ENCODE data around the gene PSMD9.
A peak's percentile ranks its signal among the peaks of the same experiment; 100 is the strongest.

PSMD9 gene

DNA sequence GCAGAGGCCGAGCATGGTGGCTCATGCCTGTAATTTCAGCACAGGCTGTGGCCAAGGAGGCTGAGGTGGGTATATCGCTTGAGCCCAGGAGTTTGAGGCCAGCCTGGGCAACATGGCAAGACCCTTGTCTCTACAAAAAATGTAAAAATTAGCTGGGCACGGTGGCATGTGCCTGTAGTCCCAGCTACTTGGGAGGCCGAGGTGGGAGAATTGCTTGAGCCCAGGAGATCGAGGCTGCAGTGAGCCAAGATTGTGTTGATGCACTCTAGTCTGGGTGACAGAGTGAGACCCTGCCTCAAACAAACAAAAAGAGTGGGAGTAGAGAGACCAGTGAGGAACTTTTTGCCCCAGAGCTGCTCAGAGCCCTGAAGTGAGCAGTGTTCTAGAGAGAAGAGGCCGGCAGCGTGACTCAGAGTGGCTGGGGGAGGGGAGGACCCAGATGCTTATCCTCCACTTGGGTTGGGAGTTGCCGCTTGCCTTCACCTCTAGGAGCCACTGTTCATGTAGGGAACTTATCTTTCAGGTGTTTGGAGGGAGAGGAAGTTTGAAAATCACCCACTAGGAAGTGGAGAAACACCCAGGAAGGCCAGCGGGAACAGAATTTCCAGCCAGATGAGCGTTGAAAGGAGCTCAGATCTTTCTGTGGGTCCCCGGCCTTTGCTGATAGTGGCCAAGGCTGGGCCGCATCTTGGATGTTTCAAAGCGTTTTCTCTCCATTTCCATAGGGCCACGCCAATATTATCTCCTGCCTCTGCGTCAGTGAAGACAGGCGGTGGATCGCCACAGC lies 45.1 kb downstream of the PSMD9 start:
- Histone ChIP-seq H3K9me3 (ENCODE audit: severe bottlenecking) (peaks cover 2% of the 10 kb centered on the region), H3K27ac (no peak overlapping the region), H3K27me3 (ENCODE audit: insufficient read depth, low read depth, severe bottlenecking) (no peaks in the 10 kb centered on the region), H3K36me3 (no peaks in the 10 kb centered on the region), H3K4me3 (ENCODE audit: low read depth, low read length) (no peak overlapping the region)
- TF ChIP-seq, protein P1, sequence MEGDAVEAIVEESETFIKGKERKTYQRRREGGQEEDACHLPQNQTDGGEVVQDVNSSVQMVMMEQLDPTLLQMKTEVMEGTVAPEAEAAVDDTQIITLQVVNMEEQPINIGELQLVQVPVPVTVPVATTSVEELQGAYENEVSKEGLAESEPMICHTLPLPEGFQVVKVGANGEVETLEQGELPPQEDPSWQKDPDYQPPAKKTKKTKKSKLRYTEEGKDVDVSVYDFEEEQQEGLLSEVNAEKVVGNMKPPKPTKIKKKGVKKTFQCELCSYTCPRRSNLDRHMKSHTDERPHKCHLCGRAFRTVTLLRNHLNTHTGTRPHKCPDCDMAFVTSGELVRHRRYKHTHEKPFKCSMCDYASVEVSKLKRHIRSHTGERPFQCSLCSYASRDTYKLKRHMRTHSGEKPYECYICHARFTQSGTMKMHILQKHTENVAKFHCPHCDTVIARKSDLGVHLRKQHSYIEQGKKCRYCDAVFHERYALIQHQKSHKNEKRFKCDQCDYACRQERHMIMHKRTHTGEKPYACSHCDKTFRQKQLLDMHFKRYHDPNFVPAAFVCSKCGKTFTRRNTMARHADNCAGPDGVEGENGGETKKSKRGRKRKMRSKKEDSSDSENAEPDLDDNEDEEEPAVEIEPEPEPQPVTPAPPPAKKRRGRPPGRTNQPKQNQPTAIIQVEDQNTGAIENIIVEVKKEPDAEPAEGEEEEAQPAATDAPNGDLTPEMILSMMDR (IDR thresholded peaks at IDR 0.05; ENCODE audit: low read depth, low read length) = peak; percentile 18; the same call in 1 of the 2 replicates
- DNase-seq = peak; percentile 26

DNA sequence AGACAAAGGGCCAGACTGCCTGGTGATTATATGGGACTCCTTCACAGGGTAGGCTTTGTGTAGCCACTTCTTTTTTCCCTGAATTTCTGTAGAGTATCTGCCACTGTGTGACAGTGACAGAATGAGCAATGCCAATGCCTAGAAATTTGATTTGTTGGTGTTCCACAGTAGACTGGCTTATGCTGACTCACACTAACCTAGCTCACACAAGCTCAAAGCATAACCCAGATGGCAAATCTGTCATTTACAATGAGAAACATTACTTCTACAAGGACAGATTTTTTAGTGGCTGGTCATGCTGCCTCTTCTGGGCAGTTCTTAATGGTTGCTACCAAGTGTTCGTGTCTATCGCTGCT lies 45.7 kb downstream of the PSMD9 start:
- no peak for DNase-seq
- Histone ChIP-seq H3K27ac (no peak overlapping the region), H3K27me3 (ENCODE audit: insufficient read depth, low read depth, severe bottlenecking) (no peaks in the 10 kb centered on the region), H3K9me3 (ENCODE audit: severe bottlenecking) (peaks cover 2% of the 10 kb centered on the region), H3K4me3 (ENCODE audit: low read depth, low read length) (no peak overlapping the region), H3K36me3 (no peaks in the 10 kb centered on the region)
- TF ChIP-seq, protein P1 (IDR thresholded peaks at IDR 0.05; ENCODE audit: low read depth, low read length) = no peak

DNA sequence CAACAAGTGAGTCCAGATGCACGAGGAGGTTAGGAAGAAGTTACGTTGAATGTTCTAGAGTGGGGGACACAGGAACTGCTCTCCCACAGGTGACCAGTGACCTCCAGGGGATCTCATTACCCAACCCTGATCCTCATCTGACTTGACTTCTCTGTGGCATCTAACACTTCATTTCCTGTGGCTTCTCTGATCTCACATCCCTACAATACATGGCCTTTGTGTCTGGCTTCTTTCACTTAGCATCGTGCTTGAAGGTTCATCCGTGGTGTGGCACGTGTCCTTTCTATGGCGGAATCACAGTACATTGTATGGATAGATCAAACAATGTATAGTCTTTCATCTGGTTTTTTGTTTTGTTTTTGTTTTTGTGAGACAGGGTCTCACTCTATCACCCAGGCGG lies 49.1 kb downstream of the PSMD9 start:
- H3K27ac ChIP-seq = no peak overlapping the region
- TF ChIP-seq, protein P1 (IDR thresholded peaks at IDR 0.05; ENCODE audit: low read depth, low read length) = no peak

DNA sequence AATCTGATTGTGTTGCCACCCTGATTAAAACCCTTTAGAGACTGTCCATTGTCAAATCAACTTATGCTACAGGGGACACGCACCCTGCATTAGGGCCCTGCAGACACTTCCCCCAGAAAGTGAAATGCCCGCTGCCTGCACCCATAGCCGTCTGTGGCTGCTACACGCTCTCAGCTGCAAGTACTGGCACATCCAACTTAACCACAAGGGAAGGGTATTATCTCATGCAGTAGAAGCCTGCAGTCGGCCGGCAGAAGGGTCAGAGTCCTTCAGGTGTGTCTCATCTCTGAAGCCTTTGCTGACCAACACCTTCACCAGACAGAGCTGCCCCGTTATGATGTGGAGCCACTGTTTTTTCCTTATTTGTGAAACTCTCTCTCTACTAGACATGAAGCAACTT lies 50.6 kb downstream of the PSMD9 start:
- DNase-seq = no peak
- H3K27me3 ChIP-seq (ENCODE audit: insufficient read depth, low read depth, severe bottlenecking) = no peaks in the 10 kb centered on the region
- TF ChIP-seq, protein P1 (IDR thresholded peaks at IDR 0.05; ENCODE audit: low read depth, low read length) = no peak
- H3K27ac ChIP-seq = no peak overlapping the region
- no peaks in the 10 kb centered on the region for H3K36me3 ChIP-seq
- H3K4me3 ChIP-seq (ENCODE audit: low read depth, low read length) = no peak overlapping the region
- peaks cover 2% of the 10 kb centered on the region for H3K9me3 ChIP-seq (ENCODE audit: severe bottlenecking)

More for the DNA sequence above, 49.1 kb downstream of the PSMD9 start:
- Histone ChIP-seq H3K9me3 (ENCODE audit: severe bottlenecking) (peaks cover 2% of the 10 kb centered on the region), H3K4me3 (ENCODE audit: low read depth, low read length) (no peak overlapping the region), H3K36me3 (no peaks in the 10 kb centered on the region), H3K27me3 (ENCODE audit: insufficient read depth, low read depth, severe bottlenecking) (no peaks in the 10 kb centered on the region)
- DNase-seq = no peak

DNA sequence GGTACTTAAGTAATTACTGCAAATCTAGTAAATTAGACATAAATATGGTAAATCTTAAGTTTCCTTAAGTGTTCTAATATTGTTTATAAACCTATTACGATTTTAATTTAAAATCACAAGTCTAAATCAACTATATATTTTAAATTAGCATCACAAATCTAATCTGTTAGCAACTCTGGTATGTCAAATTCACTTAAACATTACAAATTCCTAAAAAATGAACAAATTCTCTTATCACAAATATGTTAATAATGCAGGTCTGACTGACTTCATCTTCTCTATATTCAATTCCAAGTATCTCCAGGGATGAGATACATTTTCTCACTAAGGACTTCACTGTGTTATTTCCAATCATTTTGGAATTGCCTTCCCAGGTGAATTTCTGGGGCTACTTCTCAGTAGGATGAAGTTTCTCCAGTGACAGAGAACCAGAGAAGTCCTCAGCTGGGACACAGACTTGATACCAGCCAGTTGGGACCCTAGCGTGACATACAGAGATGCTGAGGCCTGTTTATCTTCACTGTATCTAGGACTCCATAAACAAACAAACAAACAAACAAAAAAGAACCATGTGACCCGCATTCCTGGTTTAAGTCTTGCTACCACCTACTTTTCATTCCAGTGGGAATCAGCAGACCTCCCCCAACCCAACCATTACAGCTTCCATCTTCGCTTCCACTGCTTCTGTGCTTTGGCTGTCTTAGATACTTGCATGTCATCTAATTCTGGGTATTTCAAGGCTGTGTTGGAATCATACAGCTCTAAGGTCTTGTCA lies 51.6 kb downstream of the PSMD9 start:
- H3K27ac ChIP-seq = no peak overlapping the region
- H3K27me3 ChIP-seq (ENCODE audit: insufficient read depth, low read depth, severe bottlenecking) = no peaks in the 10 kb centered on the region
- H3K36me3 ChIP-seq = no peaks in the 10 kb centered on the region
- TF ChIP-seq, protein P1 (IDR thresholded peaks at IDR 0.05; ENCODE audit: low read depth, low read length) = no peak
- peaks cover 2% of the 10 kb centered on the region for H3K9me3 ChIP-seq (ENCODE audit: severe bottlenecking)
- no peak for DNase-seq
- no peak overlapping the region for H3K4me3 ChIP-seq (ENCODE audit: low read depth, low read length)

Measured in WERI-Rb-1 (cell line).